Left ventricle myocardium superior (tissue), 1 donor: ENCODE measurements around the gene MTFP1. TPM values are rescaled to one million over a fixed set of nuclear protein-coding genes. Genes with fewer than 3 reads are reported as not detected.

Experiments used
- ATAC-seq: fragments of 200-7000 bp; cut with Tn5 transposase; one replicate; pipeline ENCODE4 v1.9.1; 2020; ENCODE audit warnings: mild to moderate bottlenecking, moderate library complexity
- DNase-seq: peaks from one replicate; pipeline ENCODE4 v3.0.0-alpha.2; 2020
- intact Hi-C: fragments of 100-400 bp; cut with micrococcal nuclease; formaldehyde crosslinking; loops from one replicate; pipeline ENCODE4 v1.11.0; 2022
- long read RNA-seq: library from polyadenylated mRNA; unstranded; transcript quantifications from one replicate; pipeline ENCODE4 v2.0.0, GENCODE V29; 2021
- total RNA-seq: library from RNA; stranded (reverse); fragmentation: NEBNext Ultra II Directional; extraction: Animal tissue kit (Norgen Biotek cat#: 25700); gene quantifications from one replicate; pipeline ENCODE4 v1.2.1, GENCODE V29; 2021
- donor health status: DM: no; HTN: yes; CAD: no; lungs with severe emphysema.

MTFP1 gene, protein sequence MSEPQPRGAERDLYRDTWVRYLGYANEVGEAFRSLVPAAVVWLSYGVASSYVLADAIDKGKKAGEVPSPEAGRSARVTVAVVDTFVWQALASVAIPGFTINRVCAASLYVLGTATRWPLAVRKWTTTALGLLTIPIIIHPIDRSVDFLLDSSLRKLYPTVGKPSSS
- total RNA-seq: 16.3 TPM
- long read RNA-seq, transcript MTFP1-201 (4 exons, 1,370 nt): major isoform, 44 of 56 reads
- long read RNA-seq, partial matches to known transcripts: 3 of 56 reads
- long read RNA-seq, other reads (novel, unspliced or antisense): 0 of 56 reads

DNA sequence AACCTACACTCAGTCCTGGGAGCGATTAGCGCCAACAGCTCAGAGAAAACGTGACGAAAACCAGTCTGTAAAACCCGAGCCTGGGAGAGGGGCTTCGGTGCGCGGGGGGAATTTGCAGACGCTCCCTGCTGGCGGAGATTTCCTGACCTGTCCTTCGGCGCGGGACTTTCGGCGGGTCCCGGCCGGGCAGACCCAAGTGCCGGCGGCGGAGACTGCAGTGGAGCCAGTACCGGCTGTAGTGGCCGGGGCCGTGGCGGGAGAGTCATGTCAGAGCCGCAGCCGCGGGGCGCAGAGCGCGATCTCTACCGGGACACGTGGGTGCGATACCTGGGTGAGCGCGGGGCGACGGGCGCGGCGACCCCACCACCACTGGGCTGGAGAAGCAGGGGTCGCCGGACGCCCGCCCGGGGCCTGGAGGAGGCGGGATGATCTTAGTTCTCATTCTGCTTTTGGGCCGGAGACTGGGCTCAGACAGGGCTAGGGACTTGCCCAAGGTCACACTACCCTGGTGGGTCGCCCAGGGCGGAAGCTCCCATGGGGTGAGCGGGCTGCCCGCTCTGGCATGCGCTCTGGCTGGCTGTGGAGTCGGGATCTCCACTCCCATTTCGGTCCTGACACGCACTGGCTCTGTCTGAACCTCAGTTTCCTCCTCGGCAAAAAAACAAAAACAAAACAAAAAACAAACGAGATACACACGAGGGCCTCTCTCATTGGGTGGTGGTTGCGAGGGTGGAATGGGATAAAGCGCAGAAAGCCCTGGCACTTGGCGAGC lies at the start of gene MTFP1:
Gene MTFP1 (plus strand): TSS at position 153 of the 772 bp plus-strand sequence. CDS start 112 bp downstream, at position 265.
- ATAC-seq: peak; percentile 5

DNA sequence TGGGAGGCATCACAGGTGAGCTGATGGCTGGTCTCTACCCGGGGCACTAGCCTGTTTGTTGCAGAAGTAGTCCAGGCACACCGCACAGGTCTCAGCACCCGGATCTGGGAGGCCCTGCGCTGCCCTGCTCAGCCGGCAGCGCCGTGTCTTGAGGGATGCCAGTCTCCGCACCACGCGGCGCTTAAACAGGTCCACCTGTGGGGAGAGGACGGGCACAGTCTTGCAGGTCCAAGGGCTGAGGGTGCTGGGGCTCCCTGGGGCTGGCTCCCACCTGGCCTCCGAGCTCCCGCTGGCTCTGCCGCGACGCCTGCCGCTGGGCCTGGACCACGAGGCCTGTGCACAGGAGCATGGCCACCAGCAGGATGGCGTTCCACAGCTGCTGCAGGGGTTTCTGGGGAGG lies 45.6 kb upstream of the MTFP1 start:
- no peak for DNase-seq
- no peak for ATAC-seq
- intact Hi-C loops: no loop called here

More for the DNA sequence above, at the start of gene MTFP1:
- peak; percentile 71 for DNase-seq
- intact Hi-C loops: no loop called here

DNA sequence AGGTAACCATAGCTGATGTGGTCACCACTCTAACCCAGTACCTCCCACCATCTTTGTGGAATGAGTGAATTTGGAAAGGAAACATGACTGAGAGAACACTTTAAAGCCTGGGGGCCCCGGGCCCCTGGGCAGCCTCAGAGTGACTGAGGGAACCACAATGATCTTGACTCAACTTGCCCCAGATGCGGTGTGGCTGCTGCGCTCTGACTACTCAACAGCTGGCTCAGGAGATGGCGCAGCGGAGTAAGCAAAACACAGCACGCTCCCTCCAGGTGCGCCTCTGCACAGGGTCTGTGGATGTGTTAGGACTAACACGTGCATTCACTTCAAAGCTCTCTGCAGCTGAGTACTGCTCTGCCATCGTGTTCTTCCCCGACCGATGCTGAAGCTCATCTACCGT lies 44.3 kb upstream of the MTFP1 start:
- no peak for DNase-seq
- intact Hi-C loops: no loop called here

DNA sequence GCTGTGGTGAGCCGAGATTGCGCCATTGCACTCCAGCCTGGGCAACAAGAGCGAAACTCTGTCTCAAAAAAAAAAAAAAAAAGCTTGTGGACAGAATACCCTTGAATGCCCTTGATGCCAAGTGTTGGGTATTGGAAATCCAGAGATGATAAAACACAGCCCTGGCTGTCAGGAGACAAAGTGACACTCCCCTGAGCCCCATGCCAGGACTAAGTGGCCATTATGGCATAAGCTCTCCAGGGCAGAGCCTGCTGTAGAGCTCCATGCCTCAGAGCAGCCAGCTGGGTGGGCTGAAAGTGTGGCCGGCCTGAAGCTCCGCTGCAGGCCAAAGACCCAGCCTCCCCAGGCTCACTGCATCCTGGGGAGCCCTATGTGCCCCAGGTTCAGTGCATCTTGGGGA lies 43.2 kb upstream of the MTFP1 start:
- ATAC-seq: peak; percentile 36
- no peak for DNase-seq
- intact Hi-C loops: no loop called here

More for the DNA sequence above, 44.3 kb upstream of the MTFP1 start:
- no peak for ATAC-seq

DNA sequence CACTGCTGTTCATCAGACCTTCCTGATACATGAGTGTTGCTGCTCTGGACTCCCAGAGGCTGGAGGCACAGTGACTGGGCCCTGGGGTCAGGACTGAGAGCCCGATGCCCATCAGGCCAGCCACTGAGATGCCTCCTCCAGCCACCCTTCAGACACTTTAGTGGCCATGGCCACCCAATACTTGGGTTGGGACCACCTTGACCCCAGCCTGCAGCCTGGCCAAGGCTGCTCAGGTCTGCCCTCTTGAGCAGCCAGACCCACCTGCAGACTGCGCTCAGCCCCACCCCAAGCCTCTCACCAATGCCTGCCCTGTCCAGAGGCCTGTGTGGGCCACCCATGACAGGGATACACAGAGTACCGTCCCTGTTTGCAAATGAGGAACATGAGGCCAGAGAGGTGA lies 42.5 kb upstream of the MTFP1 start:
- intact Hi-C loops: no loop called here
- ATAC-seq (no peak), DNase-seq (no peak)

DNA sequence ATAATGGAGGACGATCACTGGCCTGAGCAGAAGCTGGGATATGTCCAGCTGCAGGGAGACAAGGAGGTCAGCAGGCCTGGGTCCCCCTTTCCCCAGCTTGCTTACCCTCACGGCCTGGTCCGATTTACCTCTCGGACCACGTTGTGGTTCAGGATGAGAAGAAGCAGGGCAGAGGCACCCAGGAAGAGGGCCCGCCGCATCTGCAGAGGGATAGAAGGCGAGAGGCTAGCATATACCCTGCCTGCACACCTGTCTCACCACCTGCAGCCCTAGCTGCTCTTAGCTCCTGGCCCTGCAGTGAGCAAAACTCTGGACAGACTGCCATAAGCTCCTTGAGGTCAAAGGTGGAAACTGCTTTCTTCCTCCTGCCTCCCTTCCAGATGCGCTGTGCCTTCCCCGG lies 39.6 kb upstream of the MTFP1 start:
- ATAC-seq (no peak), DNase-seq (no peak)
- intact Hi-C loops: loop anchor here (5.0 kb wide), 1 partner anchor 99 kb away; the partner anchor contains the start of gene CASTOR1

DNA sequence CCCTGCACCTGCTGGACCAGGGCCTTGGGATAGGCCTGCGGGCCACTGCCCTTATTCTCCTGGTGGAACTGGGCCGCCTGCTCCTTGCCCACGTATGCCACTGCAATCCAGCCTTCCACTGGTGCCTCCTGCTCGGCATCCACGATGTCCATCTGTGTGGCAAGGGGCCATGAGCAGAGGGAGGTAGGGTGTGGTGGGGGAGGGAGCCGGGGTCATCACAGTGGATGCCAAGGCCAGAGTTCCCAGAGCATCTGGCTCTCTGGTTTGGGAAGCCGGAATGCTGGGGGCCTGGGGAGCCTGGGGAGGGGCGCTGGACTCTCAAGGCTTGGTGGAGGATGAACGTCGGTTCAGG lies 39.0 kb upstream of the MTFP1 start:
- ATAC-seq: no peak
- intact Hi-C loops: loop anchor here (5.0 kb wide), 1 partner anchor 99 kb away; the partner anchor contains the start of gene CASTOR1
- no peak for DNase-seq

DNA sequence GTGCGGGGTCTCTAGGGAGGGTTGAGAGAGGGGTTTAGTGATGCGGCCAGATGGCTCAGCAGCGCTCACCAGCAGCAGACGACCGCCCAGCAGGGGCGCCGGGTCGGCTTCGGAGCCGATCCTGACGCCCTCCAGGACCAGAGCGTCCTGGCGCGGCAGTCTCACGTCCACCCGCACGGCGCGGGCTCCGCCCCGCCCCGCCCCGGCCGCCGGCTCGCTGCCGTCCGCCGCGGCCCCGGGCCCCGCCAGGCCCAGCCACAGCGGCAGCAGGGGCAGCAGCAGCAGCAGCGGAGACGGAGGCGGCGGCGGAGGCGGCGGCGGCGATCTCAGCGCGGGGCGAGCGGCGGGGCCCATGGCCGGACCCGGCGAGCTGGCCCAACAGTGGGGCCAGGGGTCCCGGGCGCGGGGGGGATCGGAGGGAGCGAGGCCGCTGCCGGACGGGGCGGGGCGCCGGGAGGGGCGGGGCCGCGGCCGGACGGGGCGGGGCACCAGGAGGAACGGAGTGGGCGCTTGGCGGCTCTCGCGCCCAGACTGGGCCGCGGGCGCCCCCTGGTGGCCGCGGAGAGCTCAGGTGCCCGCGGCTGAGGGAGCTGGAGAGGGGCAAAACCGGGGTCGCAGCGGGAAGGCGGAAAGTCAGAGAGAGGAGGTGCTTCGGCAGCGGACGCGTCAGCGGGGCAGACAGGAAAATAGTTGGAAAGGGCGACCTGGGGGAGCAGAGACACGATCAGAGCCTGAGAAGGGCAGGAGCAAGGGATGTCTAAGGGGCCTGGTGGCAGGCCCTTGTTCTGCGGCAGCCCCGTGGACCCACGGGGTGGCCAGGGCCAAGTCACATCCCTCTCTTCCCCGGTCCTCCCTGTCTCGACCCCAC lies 38.4 kb upstream of the MTFP1 start, which contains the start of gene RNF215:
Gene RNF215 (minus strand): TSS at position 452 of the 868 bp plus-strand sequence. CDS start 98 bp downstream, at position 354.
- DNase-seq: peak; percentile 91
- ATAC-seq: peak; percentile 96
- intact Hi-C loops: loop anchor here (5.0 kb wide), 1 partner anchor 100 kb away; the partner anchor contains the start of gene CASTOR1

DNA sequence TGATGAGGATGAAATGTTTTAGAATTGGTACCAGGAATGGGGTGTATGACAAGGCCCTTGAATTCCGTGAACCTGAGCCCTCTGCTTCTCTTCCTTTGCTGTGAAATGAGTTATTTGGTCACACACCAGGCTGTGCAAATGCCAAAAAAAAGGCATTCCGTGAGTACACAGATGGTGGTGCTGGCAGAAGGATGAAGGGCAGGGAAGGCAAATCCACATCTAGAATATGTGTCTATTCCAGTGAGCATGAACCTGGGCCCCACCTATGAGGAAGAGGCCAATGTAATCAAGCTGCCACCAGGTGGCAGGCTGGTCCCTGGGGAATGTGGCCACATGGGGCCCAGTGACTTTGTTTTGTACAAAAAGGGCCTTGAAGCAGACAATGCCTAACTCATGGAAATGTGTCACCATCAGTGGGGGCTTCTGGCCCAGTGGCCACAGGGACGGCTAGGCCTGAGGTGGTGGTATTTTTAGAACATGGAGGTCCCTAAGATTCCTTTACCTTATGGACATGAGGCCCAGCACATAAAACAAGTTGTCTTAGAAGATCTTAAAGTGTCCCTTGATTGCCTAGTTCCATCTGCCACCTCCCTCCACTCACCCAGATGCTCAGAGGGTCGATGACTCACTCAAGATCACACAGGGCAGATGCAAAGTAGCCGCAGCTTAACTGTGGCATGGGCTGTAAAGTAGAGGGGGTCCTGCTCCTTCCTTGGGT lies 34.4 kb upstream of the MTFP1 start:
- intact Hi-C loops: loop anchor here (10.0 kb wide), 1 partner anchor 94 kb away; no protein-coding TSS in a partner anchor
- DNase-seq (peak; percentile 69), ATAC-seq (peak; percentile 16)

DNA sequence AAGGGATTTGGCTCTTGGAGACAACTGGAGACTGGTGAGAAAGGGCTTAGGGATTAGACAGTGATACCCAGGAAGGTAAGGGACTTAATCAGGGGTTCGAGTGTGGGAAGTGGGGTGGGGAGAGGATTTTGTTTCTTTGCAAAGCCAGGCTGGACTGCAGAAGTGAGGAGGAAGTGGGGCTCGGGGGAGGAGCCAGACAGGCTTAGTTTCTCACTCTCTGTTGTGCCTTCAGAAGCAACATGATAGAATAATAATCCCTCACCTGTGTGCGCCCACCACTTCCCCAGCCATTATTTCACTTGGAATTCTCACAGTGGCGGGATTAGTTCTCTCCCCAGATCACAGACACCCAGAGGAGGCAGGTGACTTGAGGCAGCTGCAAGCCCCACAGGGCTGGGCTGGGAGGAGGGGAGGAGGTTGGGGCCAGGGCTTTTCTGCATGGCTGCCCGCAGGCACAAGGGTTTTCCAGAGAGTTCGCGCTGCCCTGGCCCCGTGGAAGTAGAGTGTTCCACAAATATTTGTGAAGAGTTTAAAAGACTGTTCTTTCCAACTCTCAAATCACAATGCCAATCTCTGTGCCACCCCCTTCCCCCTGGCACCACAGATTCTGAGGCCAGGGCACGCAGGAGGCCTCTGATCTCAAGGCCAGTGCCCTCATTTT lies 32.8 kb upstream of the MTFP1 start:
- intact Hi-C loops: loop anchor here (10.0 kb wide), 1 partner anchor 92 kb away; no protein-coding TSS in a partner anchor
- DNase-seq (no peak), ATAC-seq (no peak)

DNA sequence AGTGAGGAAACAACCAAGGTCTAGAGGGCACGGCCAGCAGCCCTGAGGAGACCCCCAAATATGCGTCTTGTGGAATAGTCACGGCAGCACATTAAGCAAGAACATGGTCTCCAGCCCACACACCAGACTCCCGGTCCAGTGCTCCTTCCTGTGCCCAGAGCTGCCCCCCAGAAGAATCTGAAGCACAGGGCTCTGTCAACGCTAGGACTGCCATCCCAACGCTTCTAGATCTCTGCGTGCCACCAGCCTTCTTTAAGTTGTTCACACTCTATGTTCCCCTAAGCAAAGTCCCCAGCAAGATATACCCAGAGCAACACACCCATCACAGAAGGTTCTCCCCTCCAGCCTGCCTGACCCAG lies 32.3 kb upstream of the MTFP1 start:
- DNase-seq (no peak), ATAC-seq (no peak)
- intact Hi-C loops: loop anchor here (10.0 kb wide), 1 partner anchor 92 kb away; no protein-coding TSS in a partner anchor

DNA sequence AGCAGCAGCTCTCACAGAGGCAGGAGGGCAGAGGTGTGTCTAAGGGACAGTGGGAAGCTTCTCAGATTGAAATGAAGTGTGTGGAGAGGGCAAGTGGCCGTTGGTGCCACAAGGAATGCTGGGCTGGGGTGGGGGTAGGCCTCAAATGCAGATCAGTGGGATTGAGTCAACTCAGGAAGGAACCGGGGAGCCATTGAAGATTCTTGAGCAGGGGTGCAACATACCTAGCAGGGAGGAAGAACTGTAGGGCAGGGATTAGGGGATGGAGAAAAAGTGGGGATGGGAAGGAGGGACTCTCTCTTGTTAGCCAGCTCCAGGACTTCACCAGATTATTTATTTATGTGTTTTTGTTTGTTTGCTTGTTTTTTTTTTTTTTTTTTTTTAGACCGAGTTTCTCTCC lies 31.7 kb upstream of the MTFP1 start:
- intact Hi-C loops: loop anchor here (10.0 kb wide), 1 partner anchor 91 kb away; no protein-coding TSS in a partner anchor
- ATAC-seq: no peak
- DNase-seq: no peak

DNA sequence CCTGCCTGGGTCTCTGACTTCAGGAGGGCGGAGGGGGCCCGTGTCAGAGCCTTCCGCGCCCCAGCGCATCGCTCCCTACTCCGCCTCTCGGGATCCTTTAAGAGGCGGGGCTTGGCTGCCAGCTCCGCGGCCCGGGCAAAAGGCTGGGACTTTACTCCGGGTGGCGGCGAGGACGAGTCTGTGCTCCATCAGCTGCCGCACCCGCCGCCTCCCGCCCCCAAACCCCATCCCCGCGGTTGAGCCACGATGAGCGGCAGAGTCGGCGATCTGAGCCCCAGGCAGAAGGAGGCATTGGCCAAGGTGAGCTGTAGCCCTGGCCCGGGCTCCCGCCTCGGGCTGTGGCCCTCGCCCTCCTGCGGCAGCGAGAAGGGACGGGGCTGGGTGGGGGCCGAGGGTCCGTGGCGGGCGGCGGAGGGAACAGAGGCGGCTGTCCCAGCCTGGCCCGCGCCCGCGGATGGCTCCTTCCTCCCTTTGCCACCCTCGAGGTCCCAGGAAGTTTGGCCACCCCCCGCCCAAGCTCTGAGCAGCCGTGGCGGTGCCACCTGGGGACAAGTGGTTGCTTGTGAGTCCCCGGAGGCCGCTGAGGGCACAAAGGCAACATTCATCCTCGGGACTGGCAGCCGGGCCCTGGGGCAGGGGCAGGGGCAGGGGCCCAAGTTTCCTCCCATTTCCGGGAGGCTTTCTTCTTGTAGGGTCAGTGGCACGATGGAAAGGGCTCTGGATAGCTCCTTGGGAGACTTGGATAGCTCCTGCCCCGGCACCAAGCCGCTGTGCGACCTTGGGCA lies 28.5 kb upstream of the MTFP1 start, which contains the start of gene SEC14L2:
Gene SEC14L2 (plus strand): TSS at position 148 of the 785 bp plus-strand sequence. CDS start 99 bp downstream, at position 247.
- DNase-seq: peak; percentile 82
- ATAC-seq: peak; percentile 82
- intact Hi-C loops: loop anchor here (10.0 kb wide), 1 partner anchor 88 kb away; no protein-coding TSS in a partner anchor

DNA sequence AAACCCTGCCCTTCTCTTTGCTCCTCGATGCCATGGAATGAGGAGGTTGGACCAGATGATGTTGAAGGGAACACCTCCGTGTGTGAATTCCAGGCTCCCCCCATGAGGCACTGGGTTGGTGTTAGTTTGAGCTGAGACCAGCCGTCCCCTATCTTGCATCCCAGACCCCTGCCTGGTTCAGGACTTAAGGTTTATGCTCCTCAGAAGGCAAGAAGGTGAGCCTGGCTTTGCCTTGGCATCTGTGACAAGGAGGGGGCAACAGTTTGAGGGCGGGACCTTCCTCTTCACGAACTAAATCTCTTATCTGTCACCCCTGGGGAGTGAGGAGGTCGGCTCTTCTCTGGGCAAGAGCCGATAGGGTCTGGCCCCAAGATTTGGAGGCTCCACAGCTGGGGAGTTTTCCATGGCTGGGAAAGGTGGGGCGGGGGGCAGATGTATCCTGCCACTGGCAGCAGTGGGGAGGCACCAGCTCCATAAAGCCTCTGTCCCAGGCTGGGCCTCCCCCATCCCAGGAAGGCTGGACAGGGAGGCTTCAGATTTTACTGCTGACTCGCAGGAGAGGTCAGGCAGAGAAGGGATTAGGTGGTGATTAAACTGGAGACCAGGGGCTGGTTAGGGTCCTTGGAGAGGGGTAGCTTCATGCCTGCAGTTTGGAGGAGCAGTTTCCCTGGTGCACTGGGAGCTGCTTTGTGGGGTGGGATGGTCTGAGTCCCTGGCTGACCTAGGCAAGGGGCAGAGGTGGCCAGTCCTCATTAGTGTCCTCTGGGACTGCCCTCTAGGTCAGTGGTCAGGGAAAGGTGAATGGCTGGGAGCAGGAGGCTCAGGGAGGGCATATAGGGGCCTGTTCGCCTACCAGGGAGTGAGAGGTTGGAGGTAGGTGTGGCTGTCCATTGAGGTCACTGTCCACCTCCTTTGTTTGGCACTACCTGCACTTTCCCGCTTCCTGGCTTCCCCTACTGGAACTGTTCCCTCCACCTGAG lies 27.6 kb upstream of the MTFP1 start:
- ATAC-seq (peak; percentile 12), DNase-seq (no peak)
- intact Hi-C loops: loop anchor here (10.0 kb wide), 1 partner anchor 87 kb away; no protein-coding TSS in a partner anchor
